CD4-positive, alpha-beta memory T cell (primary cell): ENCODE results near the gene BABAM2. TPM values are rescaled to one million over a fixed set of nuclear protein-coding genes. Genes with fewer than 3 reads are reported as not detected.

Experiments used
- CTCF ChIA-PET: fragments of 350-600 bp; sonication (Branson Sonifier 250); formaldehyde crosslinking; loops from one replicate; lab custom pipeline; 2021; ENCODE audit warnings: inconsistent platforms; ENCODE audit not compliant: partially characterized antibody; lab: Charles Lee
- POLR2A ChIA-PET: fragments of 350-600 bp; sonication (Branson Sonifier 250); formaldehyde crosslinking; loops from one replicate; lab custom pipeline; 2021; ENCODE audit not compliant: partially characterized antibody; lab: Charles Lee
- DNase-seq, 5 donors: peaks; one replicate each; pipeline versions ENCODE4 v3.0.0 to v3.0.0-alpha.2; 2020 to 2022; ENCODE audit warnings: mixed read lengths in 1 of 5
- H3K27ac ChIP-seq: one replicate; pipeline ENCODE4 v1.7.0; 2013; ENCODE audit warnings: low read depth, low read length
- H3K27me3 ChIP-seq: 2 replicates; pipeline ENCODE4 v1.7.0; 2013; ENCODE audit warnings: mild to moderate bottlenecking, low read length, moderate library complexity; ENCODE audit not compliant: insufficient read depth
- H3K36me3 ChIP-seq: 2 replicates; pipeline ENCODE4 v1.7.0; 2013; ENCODE audit warnings: mild to moderate bottlenecking, low read length, moderate library complexity; ENCODE audit not compliant: insufficient read depth
- H3K4me1 ChIP-seq: 2 replicates; pipeline ENCODE4 v1.7.0; 2013; ENCODE audit warnings: mild to moderate bottlenecking, low read length, moderate library complexity; ENCODE audit not compliant: insufficient read depth
- H3K4me3 ChIP-seq, 2 donors: one replicate each; pipeline ENCODE4 v1.7.0; 2013; ENCODE audit warnings: low read length in 2 of 2, mild to moderate bottlenecking in 1 of 2
- H3K9me3 ChIP-seq, 2 donors: one replicate each; pipeline ENCODE4 v1.7.0; 2013; ENCODE audit warnings: low read length in 2 of 2, control low read depth in 1 of 2; ENCODE audit not compliant: control insufficient read depth in 1 of 2
- H3K27ac Mint-ChIP-seq, 7 donors: one replicate each; pipeline ENCODE4 v1.8.0; 2020 to 2021; ENCODE audit warnings: mixed read lengths in 7 of 7, mild to moderate bottlenecking in 6 of 7, inconsistent platforms in 3 of 7, moderate library complexity in 3 of 7
- H3K27me3 Mint-ChIP-seq, 2 donors: one replicate each; pipeline ENCODE4 v1.8.0; 2020 to 2021; ENCODE audit warnings: mixed read lengths in 2 of 2
- H3K36me3 Mint-ChIP-seq, 2 donors: one replicate each; pipeline ENCODE4 v1.8.0; 2020 to 2021; ENCODE audit warnings: mixed read lengths in 2 of 2, inconsistent platforms in 1 of 2, mild to moderate bottlenecking in 1 of 2
- H3K4me1 Mint-ChIP-seq, 4 donors: one replicate each; pipeline ENCODE4 v1.8.0; 2020 to 2021; ENCODE audit warnings: mixed read lengths in 4 of 4, mild to moderate bottlenecking in 1 of 4
- H3K4me3 Mint-ChIP-seq, 8 donors: one replicate each; pipeline ENCODE4 v1.8.0; 2020 to 2021; ENCODE audit warnings: mixed read lengths in 8 of 8, mild to moderate bottlenecking in 7 of 8, moderate library complexity in 6 of 8, inconsistent platforms in 3 of 8
- H3K9me3 Mint-ChIP-seq, 8 donors: one replicate each; pipeline ENCODE4 v1.8.0; 2020 to 2021; ENCODE audit warnings: mixed read lengths in 8 of 8, mild to moderate bottlenecking in 5 of 8, inconsistent platforms in 3 of 8, moderate library complexity in 1 of 8
- intact Hi-C: fragments of 100-400 bp; cut with micrococcal nuclease; formaldehyde crosslinking; loops from one replicate; pipeline ENCODE4 v1.15.1; 2023
- polyA plus RNA-seq, 2 donors: library from polyadenylated mRNA; unstranded; fragments of 300-500 nt; fragmentation: Illumina TruSeq; gene quantifications; one replicate each; pipeline ENCODE4 v1.2.3, GENCODE V29; 2021
- total RNA-seq, 2 experiments: library from RNA; stranded (reverse); gene quantifications; one replicate each; pipeline ENCODE4 v1.2.3, GENCODE V29; 2021

Gene BABAM2
- total RNA-seq (10 to 100 TPM; 37.3 to 41.2 TPM), polyA plus RNA-seq (10 to 100 TPM; 55.2 to 60.1 TPM)

- intact Hi-C loops, result loop anchor here (1.0 to 10.0 kb wide), 8 partner anchors 30 to 1543 kb away; partner anchors contain the start of genes ADGRF3, FOSL2, MRPL33 and PPP1CB
- peak within 1 kb of the TSS; percentile 93 to 100 (median 98) for H3K4me3 Mint-ChIP-seq
- Histone ChIP-seq H3K4me3 (peak within 1 kb of the TSS; percentile 92 to 99), H3K4me1 (peaks cover 45% of the 10 kb centered on the region), H3K27me3 (no peaks in the 10 kb centered on the region), H3K36me3 (no peaks in the 10 kb centered on the region), H3K9me3 (no peaks in the 10 kb centered on the region), H3K27ac (peak within 1 kb of the TSS; percentile 98)
- peaks cover 0 to 9% (median 0%) of the 10 kb centered on the region in 8 donors for H3K9me3 Mint-ChIP-seq
- peak; percentile 93 to 95 (median 93) for DNase-seq
- ChIA-PET CTCF (interaction anchor here (0.9 kb wide), 1 partner anchor 207 kb away, joined by 3 read pairs; no protein-coding TSS in a partner anchor), POLR2A (interaction anchor here (0.8 to 2.6 kb wide), 11 partner anchors 27 to 512 kb away, joined by 3 to 23 read pairs (median 4); partner anchors contain the start of gene FOSL2)
- peaks cover 1 to 5% of the 10 kb centered on the region in 2 donors for H3K27me3 Mint-ChIP-seq
- H3K27ac Mint-ChIP-seq, result peak within 1 kb of the TSS; percentile 100
- peaks cover 7 to 38% of the 10 kb centered on the region in 2 donors for H3K36me3 Mint-ChIP-seq
- H3K4me1 Mint-ChIP-seq, result peaks cover 24 to 57% (median 47%) of the 10 kb centered on the region in 4 donors
Observed at GRCh38 chr2:27890146-27890923, at the start of gene BABAM2, which contains the start of gene RBKS. Gene BABAM2 (plus strand): TSS chr2:27890729. CDS start chr2:27894557, 3,828 bp downstream. Gene RBKS (minus strand): TSS chr2:27890387. CDS start chr2:27890345, 42 bp downstream.

- no peaks in the 10 kb centered on the region for H3K9me3 ChIP-seq
Observed at GRCh38 chr2:27842894-27843293, 47.6 kb upstream of the BABAM2 start.

GRCh38 chr2:27843992-27844391 lies 46.5 kb upstream of the BABAM2 start:
- Histone ChIP-seq H3K4me3 (no peak overlapping the region), H3K27ac (no peak overlapping the region), H3K36me3 (no peaks in the 10 kb centered on the region), H3K9me3 (no peaks in the 10 kb centered on the region), H3K27me3 (no peaks in the 10 kb centered on the region), H3K4me1 (no peaks in the 10 kb centered on the region)
- Mint-ChIP-seq H3K27me3 (no peaks in the 10 kb centered on the region), H3K36me3 (peaks cover 0 to 3% of the 10 kb centered on the region in 2 donors), H3K4me3 (no peak overlapping the region), H3K9me3 (no peaks in the 10 kb centered on the region), H3K27ac (no peak overlapping the region), H3K4me1 (no peaks in the 10 kb centered on the region)
- no peak for DNase-seq
- intact Hi-C loops, result no loop called here
- POLR2A ChIA-PET, result no interaction called here
- CTCF ChIA-PET, result no interaction called here

More at GRCh38 chr2:27842894-27843293, 47.6 kb upstream of the BABAM2 start:
- Mint-ChIP-seq H3K27ac (no peak overlapping the region), H3K36me3 (peaks cover 0 to 3% of the 10 kb centered on the region in 2 donors), H3K27me3 (no peaks in the 10 kb centered on the region), H3K4me3 (no peak overlapping the region), H3K9me3 (no peaks in the 10 kb centered on the region), H3K4me1 (no peaks in the 10 kb centered on the region)
- ChIA-PET POLR2A (no interaction called here), CTCF (no interaction called here)
- Histone ChIP-seq H3K27ac (no peak overlapping the region), H3K4me3 (no peak overlapping the region), H3K27me3 (no peaks in the 10 kb centered on the region), H3K4me1 (no peaks in the 10 kb centered on the region), H3K36me3 (no peaks in the 10 kb centered on the region)
- intact Hi-C loops, result no loop called here
- no peak for DNase-seq

- POLR2A ChIA-PET, result no interaction called here
- H3K36me3 Mint-ChIP-seq, result no peaks in the 10 kb centered on the region
Observed at GRCh38 chr2:27844821-27845255, 45.7 kb upstream of the BABAM2 start.

GRCh38 chr2:27847333-27847732 lies 43.2 kb upstream of the BABAM2 start:
- no peaks in the 10 kb centered on the region for H3K4me1 Mint-ChIP-seq
- DNase-seq, result no peak
- Histone ChIP-seq H3K27me3 (no peaks in the 10 kb centered on the region), H3K9me3 (no peaks in the 10 kb centered on the region), H3K36me3 (no peaks in the 10 kb centered on the region), H3K4me3 (no peak overlapping the region), H3K4me1 (no peaks in the 10 kb centered on the region), H3K27ac (no peak overlapping the region)
- intact Hi-C loops, result no loop called here
- no peak overlapping the region for H3K4me3 Mint-ChIP-seq
- no peaks in the 10 kb centered on the region for H3K9me3 Mint-ChIP-seq
- no peak overlapping the region for H3K27ac Mint-ChIP-seq
- POLR2A ChIA-PET, result no interaction called here
- CTCF ChIA-PET, result no interaction called here
- no peaks in the 10 kb centered on the region for H3K36me3 Mint-ChIP-seq
- H3K27me3 Mint-ChIP-seq, result no peaks in the 10 kb centered on the region

More at GRCh38 chr2:27844821-27845255, 45.7 kb upstream of the BABAM2 start:
- Mint-ChIP-seq H3K9me3 (no peaks in the 10 kb centered on the region), H3K27ac (no peak overlapping the region), H3K27me3 (no peaks in the 10 kb centered on the region), H3K4me3 (no peak overlapping the region), H3K4me1 (no peaks in the 10 kb centered on the region)
- Histone ChIP-seq H3K4me3 (no peak overlapping the region), H3K27ac (no peak overlapping the region), H3K27me3 (no peaks in the 10 kb centered on the region), H3K4me1 (no peaks in the 10 kb centered on the region), H3K36me3 (no peaks in the 10 kb centered on the region), H3K9me3 (no peaks in the 10 kb centered on the region)
- intact Hi-C loops, result no loop called here
- DNase-seq, result no peak
- CTCF ChIA-PET, result no interaction called here

- no peaks in the 10 kb centered on the region for H3K9me3 Mint-ChIP-seq
- no peaks in the 10 kb centered on the region for H3K27me3 ChIP-seq
- H3K36me3 Mint-ChIP-seq, result no peaks in the 10 kb centered on the region
- no peaks in the 10 kb centered on the region for H3K4me1 Mint-ChIP-seq
- no peak overlapping the region for H3K4me3 ChIP-seq
- H3K27me3 Mint-ChIP-seq, result no peaks in the 10 kb centered on the region
- H3K4me1 ChIP-seq, result no peaks in the 10 kb centered on the region
- ChIA-PET POLR2A (no interaction called here), CTCF (interaction anchor here (0.7 kb wide), 1 partner anchor 22 kb away, joined by 3 read pairs; no protein-coding TSS in a partner anchor)
- intact Hi-C loops, result no loop called here
- H3K4me3 Mint-ChIP-seq, result no peak overlapping the region
- H3K36me3 ChIP-seq, result no peaks in the 10 kb centered on the region
- H3K27ac ChIP-seq, result no peak overlapping the region
- no peak overlapping the region for H3K27ac Mint-ChIP-seq
- no peaks in the 10 kb centered on the region for H3K9me3 ChIP-seq
- DNase-seq, result no peak
Observed at GRCh38 chr2:27849558-27850205, 40.8 kb upstream of the BABAM2 start.

GRCh38 chr2:27852691-27853090 lies 37.8 kb upstream of the BABAM2 start:
- CTCF ChIA-PET, result interaction anchor here (0.7 to 0.9 kb wide), 2 partner anchors 49 to 379 kb away, joined by 3 read pairs; no protein-coding TSS in a partner anchor

More at GRCh38 chr2:27852691-27853090, 37.8 kb upstream of the BABAM2 start:
- Mint-ChIP-seq H3K4me3 (no peak overlapping the region), H3K4me1 (no peaks in the 10 kb centered on the region), H3K27me3 (no peaks in the 10 kb centered on the region), H3K36me3 (peaks cover 1 to 18% of the 10 kb centered on the region in 2 donors), H3K27ac (no peak overlapping the region), H3K9me3 (peaks cover 0 to 8% (median 3%) of the 10 kb centered on the region in 8 donors)
- Histone ChIP-seq H3K4me3 (no peak overlapping the region), H3K27ac (no peak overlapping the region), H3K27me3 (no peaks in the 10 kb centered on the region), H3K4me1 (no peaks in the 10 kb centered on the region), H3K36me3 (no peaks in the 10 kb centered on the region), H3K9me3 (no peaks in the 10 kb centered on the region)
- intact Hi-C loops, result no loop called here
- POLR2A ChIA-PET, result no interaction called here
- DNase-seq, result no peak
